IPS DF 6.9 (cell line): ENCODE results near the gene AQP9.
A peak's percentile ranks its signal among the peaks of the same experiment; 100 is the strongest.
"Not testable (repeated sequence)": the region's sequence is repeated elsewhere in the genome, so short reads cannot be mapped to it uniquely, and the experiment has no call there.

Source experiments
- DNase-seq: peaks from one replicate; pipeline ENCODE4 v3.0.0-alpha.2; 2013; ENCODE audit warnings: low read depth, low spot score
- H3K27ac ChIP-seq: one replicate; pipeline ENCODE4 v1.5.1; 2013; ENCODE audit warnings: low read length, control low read depth
- H3K27me3 ChIP-seq: 2 replicates; pipeline ENCODE4 v1.6.1; 2013; ENCODE audit warnings: mild to moderate bottlenecking, low read length; ENCODE audit not compliant: control insufficient read depth, insufficient read depth
- H3K36me3 ChIP-seq: 2 replicates; pipeline ENCODE4 v1.6.1; 2013; ENCODE audit warnings: low read length; ENCODE audit not compliant: control insufficient read depth, insufficient read depth
- H3K4me1 ChIP-seq: 2 replicates; pipeline ENCODE4 v1.6.1; 2013; ENCODE audit warnings: low read length; ENCODE audit not compliant: control insufficient read depth, insufficient read depth
- H3K4me3 ChIP-seq: 2 replicates; pipeline ENCODE4 v1.5.1; 2013; ENCODE audit warnings: mild to moderate bottlenecking, low read length
- H3K9me3 ChIP-seq: 2 replicates; pipeline ENCODE4 v1.6.1; 2013; ENCODE audit warnings: low read length, inconsistent platforms; ENCODE audit not compliant: control insufficient read depth, insufficient read depth
- WGBS: extraction: QIAGEN DNeasy Blood & Tissue Kit; methylation state at CpG from one replicate; pipeline ENCODE4 v1.1.7; 2013; ENCODE audit warnings: mixed read lengths, missing lambda C conversion rate; ENCODE audit not compliant: insufficient read length, insufficient coverage; 5-methylcytosine and 5-hydroxymethylcytosine counted together

The AQP9 gene

GRCh38 chr15:58179206-58179605 lies 41.0 kb downstream of the AQP9 start:
- DNase-seq = no peak
- Histone ChIP-seq H3K36me3 (no peaks in the 10 kb centered on the region), H3K4me3 (no peak overlapping the region), H3K4me1 (no peaks in the 10 kb centered on the region), H3K27me3 (no peaks in the 10 kb centered on the region), H3K27ac (no peak overlapping the region), H3K9me3 (no peaks in the 10 kb centered on the region)
- WGBS = no CpG with 5 or more reads among the region's 7 CpGs

DNA sequence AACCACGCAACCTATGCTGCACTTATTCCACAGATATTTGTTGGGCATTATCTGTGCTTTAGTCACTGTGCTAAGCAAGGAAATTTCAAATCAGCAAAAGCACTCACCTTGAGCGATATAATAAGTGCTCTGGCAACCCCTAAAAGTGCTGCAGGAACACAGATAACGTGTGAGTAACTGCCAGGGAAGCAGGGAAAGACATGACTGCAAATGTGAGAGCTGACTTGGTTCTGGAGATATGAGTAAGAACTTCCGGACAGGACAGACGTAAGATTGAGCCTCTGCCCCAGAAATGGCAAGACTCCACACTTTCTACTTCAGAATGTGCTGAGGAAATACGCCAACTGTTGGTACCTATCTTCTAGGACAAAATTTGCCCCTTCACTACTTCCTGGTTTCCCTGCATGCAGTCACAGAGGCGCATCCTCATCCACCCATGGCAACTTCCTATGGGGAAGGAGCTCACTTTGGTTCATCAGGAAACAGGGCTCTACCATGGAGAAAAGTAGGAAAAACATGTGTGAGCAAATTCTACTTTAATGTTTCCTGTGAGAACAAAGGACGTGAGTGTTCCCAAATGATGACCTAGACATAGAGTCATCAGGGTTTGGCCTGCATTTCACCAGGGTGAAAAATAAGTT lies 41.7 kb downstream of the AQP9 start:
- no CpG with 5 or more reads among the region's 8 CpGs for WGBS
- Histone ChIP-seq H3K9me3 (no peaks in the 10 kb centered on the region), H3K27me3 (no peaks in the 10 kb centered on the region), H3K36me3 (no peaks in the 10 kb centered on the region), H3K4me3 (no peak overlapping the region), H3K27ac (no peak overlapping the region), H3K4me1 (no peaks in the 10 kb centered on the region)
- DNase-seq = no peak

GRCh38 chr15:58182460-58183163 lies 44.4 kb downstream of the AQP9 start:
- no peaks in the 10 kb centered on the region for H3K36me3 ChIP-seq
- peak; percentile 55 for DNase-seq
- H3K27me3 ChIP-seq = no peaks in the 10 kb centered on the region
- no peaks in the 10 kb centered on the region for H3K4me1 ChIP-seq
- H3K4me3 ChIP-seq = no peak overlapping the region
- H3K27ac ChIP-seq = no peak overlapping the region
- no CpG with 5 or more reads among the region's 9 CpGs for WGBS
- H3K9me3 ChIP-seq = no peaks in the 10 kb centered on the region

GRCh38 chr15:58185439-58185838 lies 47.3 kb downstream of the AQP9 start:
- no peaks in the 10 kb centered on the region for H3K36me3 ChIP-seq
- no CpG with 5 or more reads among the region's 1 CpG for WGBS
- DNase-seq = no peak
- H3K4me1 ChIP-seq = no peaks in the 10 kb centered on the region
- H3K9me3 ChIP-seq = no peaks in the 10 kb centered on the region
- H3K4me3 ChIP-seq = no peak overlapping the region
- H3K27ac ChIP-seq = no peak overlapping the region
- H3K27me3 ChIP-seq = no peaks in the 10 kb centered on the region

DNA sequence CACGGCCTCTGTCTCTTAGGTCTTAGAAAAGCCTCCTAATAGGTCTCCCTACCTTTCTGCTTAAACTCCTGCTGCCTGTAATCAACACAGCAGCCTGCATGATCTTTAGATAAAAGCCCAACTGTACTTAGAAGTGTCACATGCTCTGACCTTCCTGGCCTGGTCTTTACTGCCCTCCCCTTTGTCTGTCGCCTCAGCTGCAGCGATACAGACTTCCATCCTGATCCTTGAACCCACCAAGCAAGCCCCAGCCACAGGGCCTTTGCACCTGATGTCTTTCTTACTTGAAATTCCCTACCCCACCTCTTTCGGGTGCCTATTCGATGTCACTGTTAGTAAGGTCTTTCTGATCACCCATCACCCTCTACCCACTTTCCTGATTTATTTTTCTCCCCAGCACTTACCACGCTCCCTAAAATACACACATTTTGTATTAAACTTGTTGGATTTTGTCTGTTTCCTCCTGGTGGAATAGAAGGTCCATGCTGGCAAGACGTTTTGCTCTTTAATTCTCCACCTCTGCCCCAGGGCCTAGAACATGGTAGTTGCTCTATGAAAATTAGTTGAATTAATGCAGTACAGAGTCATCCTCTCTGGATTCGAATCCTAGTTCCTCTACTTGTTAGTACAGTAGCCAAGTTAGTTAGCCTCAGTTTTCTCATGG lies 51.1 kb downstream of the AQP9 start:
- Histone ChIP-seq H3K27ac (no peak overlapping the region), H3K27me3 (no peaks in the 10 kb centered on the region), H3K4me3 (no peak overlapping the region), H3K4me1 (no peaks in the 10 kb centered on the region), H3K9me3 (no peaks in the 10 kb centered on the region), H3K36me3 (no peaks in the 10 kb centered on the region)
- no peak for DNase-seq
- no CpG with 5 or more reads among the region's 8 CpGs for WGBS

DNA sequence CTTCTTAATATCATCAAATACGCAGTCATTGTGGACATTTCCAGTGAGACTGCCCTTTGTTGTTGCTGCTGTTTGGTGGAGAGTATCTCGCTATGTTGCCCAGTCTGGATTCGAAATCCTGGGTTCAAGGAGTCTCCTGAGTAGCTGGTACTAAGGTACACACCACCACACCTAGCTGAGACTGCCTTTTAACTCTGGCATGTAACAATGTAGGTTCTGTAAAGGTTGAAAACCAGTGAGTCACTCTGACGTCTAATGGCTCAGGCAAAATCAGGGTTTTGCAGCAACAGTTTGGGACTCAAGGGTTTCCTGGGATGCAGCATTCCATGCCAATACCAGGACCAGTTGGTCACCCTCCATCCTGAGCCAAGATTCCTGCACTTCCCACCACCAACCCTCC lies 52.2 kb downstream of the AQP9 start:
- no peaks in the 10 kb centered on the region for H3K9me3 ChIP-seq
- DNase-seq = no peak
- H3K36me3 ChIP-seq = no peaks in the 10 kb centered on the region
- H3K27ac ChIP-seq = no peak overlapping the region
- 100% methylated on average over 1 of the region's 4 CpGs for WGBS
- H3K4me1 ChIP-seq = no peaks in the 10 kb centered on the region
- H3K27me3 ChIP-seq = no peaks in the 10 kb centered on the region
- no peak overlapping the region for H3K4me3 ChIP-seq

GRCh38 chr15:58193636-58194035 lies 55.5 kb downstream of the AQP9 start:
- no CpG with 5 or more reads among the region's 9 CpGs for WGBS
- not testable (repeated sequence) for H3K36me3 ChIP-seq, H3K27ac ChIP-seq, H3K4me1 ChIP-seq, H3K9me3 ChIP-seq, DNase-seq, H3K4me3 ChIP-seq, H3K27me3 ChIP-seq

GRCh38 chr15:58200739-58201138 lies 62.6 kb downstream of the AQP9 start:
- Histone ChIP-seq H3K4me1 (no peaks in the 10 kb centered on the region), H3K4me3 (no peak overlapping the region), H3K36me3 (no peaks in the 10 kb centered on the region), H3K27me3 (no peaks in the 10 kb centered on the region), H3K9me3 (no peaks in the 10 kb centered on the region), H3K27ac (no peak overlapping the region)
- DNase-seq = no peak
- no CpG with 5 or more reads among the region's 8 CpGs for WGBS

GRCh38 chr15:58201516-58201915 lies 63.3 kb downstream of the AQP9 start:
- H3K4me3 ChIP-seq = no peak overlapping the region
- H3K27me3 ChIP-seq = no peaks in the 10 kb centered on the region
- no peaks in the 10 kb centered on the region for H3K36me3 ChIP-seq
- no peaks in the 10 kb centered on the region for H3K4me1 ChIP-seq
- H3K27ac ChIP-seq = no peak overlapping the region
- DNase-seq = no peak
- no peaks in the 10 kb centered on the region for H3K9me3 ChIP-seq

GRCh38 chr15:58203537-58203936 lies 65.4 kb downstream of the AQP9 start:
- H3K27me3 ChIP-seq = no peaks in the 10 kb centered on the region
- WGBS = no CpG with 5 or more reads among the region's 4 CpGs
- H3K9me3 ChIP-seq = no peaks in the 10 kb centered on the region
- DNase-seq = no peak
- H3K27ac ChIP-seq = no peak overlapping the region
- no peaks in the 10 kb centered on the region for H3K36me3 ChIP-seq
- H3K4me1 ChIP-seq = no peaks in the 10 kb centered on the region
- no peak overlapping the region for H3K4me3 ChIP-seq
